GM23338 (cell line): ENCODE results near the gene PIGU. TPM values are rescaled to one million over a fixed set of nuclear protein-coding genes. Genes with fewer than 3 reads are reported as not detected.

Source experiments
- CREB1 ChIP-seq: fragments of 250-450 bp; sonication (Bioruptor Pico); IDR thresholded peaks from 2 replicates; pipeline ENCODE4 v1.5.0; 2020; ENCODE audit warnings: low read depth, mild to moderate bottlenecking, moderate library complexity
- JUNB ChIP-seq: IDR thresholded peaks from one replicate; pipeline ENCODE4 v1.6.1; 2016; ENCODE audit warnings: antibody characterized with exemption; ENCODE audit not compliant: unreplicated experiment
- POLR2AphosphoS5 ChIP-seq: IDR thresholded peaks from 2 replicates; pipeline ENCODE4 v1.6.1; 2016; ENCODE audit warnings: antibody characterized with exemption, low read depth
- REST ChIP-seq: IDR thresholded peaks from one replicate; pipeline ENCODE4 v1.6.1; 2018; ENCODE audit warnings: antibody characterized with exemption; ENCODE audit not compliant: unreplicated experiment
- STAT1 ChIP-seq: IDR thresholded peaks from one replicate; pipeline ENCODE4 v1.6.1; 2016; ENCODE audit warnings: antibody characterized with exemption; ENCODE audit not compliant: unreplicated experiment
- ZNF114 ChIP-seq: fragments of 250-450 bp; sonication (Bioruptor Pico); IDR thresholded peaks from 2 replicates; pipeline ENCODE4 v1.5.0; 2020; ENCODE audit warnings: mild to moderate bottlenecking, moderate library complexity
- polyA plus RNA-seq: library from polyadenylated mRNA; unstranded; fragments of >200 nt; fragmentation: Nextera tagmentation; extraction: Ambion mirVana; gene quantifications from 2 replicates; pipeline ENCODE4 v1.2.1, GENCODE V29; 2016
- total RNA-seq: library from RNA; depleted of rRNA; stranded (reverse); fragments of >200 nt; shearing (Covaris generic); gene quantifications from 2 replicates; pipeline ENCODE4 v1.2.3, GENCODE V29; 2014
- TF ChIP-seq, protein P1 (sequence below): fragments of 250-450 bp; sonication (Bioruptor Pico); IDR thresholded peaks from 2 replicates; pipeline ENCODE4 v1.5.0; 2020; ENCODE audit warnings: mild to moderate bottlenecking, moderate library complexity
- TF ChIP-seq, protein P2 (sequence below): IDR thresholded peaks from 2 replicates; pipeline ENCODE4 v1.6.1; 2016; ENCODE audit warnings: antibody characterized with exemption

Gene PIGU
- total and polyA plus RNA-seq, 2 experiments from 2014 or later, result 24.3 to 28.9 TPM

DNA sequence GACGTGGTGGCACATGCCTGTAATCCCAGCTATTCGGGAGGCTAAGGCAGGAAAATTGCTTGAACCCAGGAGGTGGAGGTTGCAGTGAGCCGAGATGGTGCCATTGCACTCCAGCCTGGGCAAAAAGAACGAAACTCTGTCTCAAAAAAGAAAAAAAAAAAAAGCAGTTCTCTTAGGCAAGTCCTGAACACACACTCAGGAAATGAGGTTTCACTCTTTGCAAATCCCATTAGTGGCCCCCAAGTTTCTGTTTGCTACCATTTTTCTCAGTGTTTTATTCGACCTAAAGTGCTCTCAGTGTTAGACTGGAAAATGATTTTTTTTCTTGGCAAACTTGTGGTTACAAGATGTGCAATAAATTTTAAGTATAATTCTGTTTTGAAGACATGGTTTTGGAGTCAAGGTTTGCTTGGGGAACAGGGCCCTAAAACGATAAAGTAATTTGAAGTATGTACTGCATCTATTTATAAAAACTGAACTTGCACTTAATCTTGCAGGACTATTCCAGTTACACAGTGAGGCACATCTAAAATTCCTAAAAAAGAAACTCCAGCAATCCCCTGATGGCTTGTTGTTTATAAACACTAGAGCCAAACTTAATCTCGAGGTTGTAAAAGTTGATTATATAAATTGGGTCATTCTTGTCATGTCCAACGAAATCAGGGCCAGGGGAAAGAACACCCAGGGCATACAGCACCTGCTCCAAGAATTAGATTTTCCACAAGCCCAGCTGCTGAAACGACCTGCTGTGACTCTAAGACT lies 75.8 kb downstream of the PIGU start (continued):
- TF ChIP-seq, protein P1, sequence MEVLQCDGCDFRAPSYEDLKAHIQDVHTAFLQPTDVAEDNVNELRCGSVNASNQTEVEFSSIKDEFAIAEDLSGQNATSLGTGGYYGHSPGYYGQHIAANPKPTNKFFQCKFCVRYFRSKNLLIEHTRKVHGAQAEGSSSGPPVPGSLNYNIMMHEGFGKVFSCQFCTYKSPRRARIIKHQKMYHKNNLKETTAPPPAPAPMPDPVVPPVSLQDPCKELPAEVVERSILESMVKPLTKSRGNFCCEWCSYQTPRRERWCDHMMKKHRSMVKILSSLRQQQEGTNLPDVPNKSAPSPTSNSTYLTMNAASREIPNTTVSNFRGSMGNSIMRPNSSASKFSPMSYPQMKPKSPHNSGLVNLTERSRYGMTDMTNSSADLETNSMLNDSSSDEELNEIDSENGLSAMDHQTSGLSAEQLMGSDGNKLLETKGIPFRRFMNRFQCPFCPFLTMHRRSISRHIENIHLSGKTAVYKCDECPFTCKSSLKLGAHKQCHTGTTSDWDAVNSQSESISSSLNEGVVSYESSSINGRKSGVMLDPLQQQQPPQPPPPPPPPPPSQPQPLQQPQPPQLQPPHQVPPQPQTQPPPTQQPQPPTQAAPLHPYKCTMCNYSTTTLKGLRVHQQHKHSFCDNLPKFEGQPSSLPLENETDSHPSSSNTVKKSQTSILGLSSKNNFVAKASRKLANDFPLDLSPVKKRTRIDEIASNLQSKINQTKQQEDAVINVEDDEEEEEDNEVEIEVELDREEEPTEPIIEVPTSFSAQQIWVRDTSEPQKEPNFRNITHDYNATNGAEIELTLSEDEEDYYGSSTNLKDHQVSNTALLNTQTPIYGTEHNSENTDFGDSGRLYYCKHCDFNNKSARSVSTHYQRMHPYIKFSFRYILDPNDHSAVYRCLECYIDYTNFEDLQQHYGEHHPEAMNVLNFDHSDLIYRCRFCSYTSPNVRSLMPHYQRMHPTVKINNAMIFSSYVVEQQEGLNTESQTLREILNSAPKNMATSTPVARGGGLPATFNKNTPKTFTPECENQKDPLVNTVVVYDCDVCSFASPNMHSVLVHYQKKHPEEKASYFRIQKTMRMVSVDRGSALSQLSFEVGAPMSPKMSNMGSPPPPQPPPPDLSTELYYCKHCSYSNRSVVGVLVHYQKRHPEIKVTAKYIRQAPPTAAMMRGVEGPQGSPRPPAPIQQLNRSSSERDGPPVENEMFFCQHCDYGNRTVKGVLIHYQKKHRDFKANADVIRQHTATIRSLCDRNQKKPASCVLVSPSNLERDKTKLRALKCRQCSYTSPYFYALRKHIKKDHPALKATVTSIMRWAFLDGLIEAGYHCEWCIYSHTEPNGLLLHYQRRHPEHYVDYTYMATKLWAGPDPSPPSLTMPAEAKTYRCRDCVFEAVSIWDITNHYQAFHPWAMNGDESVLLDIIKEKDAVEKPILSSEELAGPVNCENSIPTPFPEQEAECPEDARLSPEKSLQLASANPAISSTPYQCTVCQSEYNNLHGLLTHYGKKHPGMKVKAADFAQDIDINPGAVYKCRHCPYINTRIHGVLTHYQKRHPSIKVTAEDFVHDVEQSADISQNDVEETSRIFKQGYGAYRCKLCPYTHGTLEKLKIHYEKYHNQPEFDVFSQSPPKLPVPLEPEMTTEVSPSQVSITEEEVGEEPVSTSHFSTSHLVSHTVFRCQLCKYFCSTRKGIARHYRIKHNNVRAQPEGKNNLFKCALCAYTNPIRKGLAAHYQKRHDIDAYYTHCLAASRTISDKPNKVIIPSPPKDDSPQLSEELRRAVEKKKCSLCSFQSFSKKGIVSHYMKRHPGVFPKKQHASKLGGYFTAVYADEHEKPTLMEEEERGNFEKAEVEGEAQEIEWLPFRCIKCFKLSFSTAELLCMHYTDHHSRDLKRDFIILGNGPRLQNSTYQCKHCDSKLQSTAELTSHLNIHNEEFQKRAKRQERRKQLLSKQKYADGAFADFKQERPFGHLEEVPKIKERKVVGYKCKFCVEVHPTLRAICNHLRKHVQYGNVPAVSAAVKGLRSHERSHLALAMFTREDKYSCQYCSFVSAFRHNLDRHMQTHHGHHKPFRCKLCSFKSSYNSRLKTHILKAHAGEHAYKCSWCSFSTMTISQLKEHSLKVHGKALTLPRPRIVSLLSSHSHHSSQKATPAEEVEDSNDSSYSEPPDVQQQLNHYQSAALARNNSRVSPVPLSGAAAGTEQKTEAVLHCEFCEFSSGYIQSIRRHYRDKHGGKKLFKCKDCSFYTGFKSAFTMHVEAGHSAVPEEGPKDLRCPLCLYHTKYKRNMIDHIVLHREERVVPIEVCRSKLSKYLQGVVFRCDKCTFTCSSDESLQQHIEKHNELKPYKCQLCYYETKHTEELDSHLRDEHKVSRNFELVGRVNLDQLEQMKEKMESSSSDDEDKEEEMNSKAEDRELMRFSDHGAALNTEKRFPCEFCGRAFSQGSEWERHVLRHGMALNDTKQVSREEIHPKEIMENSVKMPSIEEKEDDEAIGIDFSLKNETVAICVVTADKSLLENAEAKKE, result no peak
- TF ChIP-seq, protein P2, sequence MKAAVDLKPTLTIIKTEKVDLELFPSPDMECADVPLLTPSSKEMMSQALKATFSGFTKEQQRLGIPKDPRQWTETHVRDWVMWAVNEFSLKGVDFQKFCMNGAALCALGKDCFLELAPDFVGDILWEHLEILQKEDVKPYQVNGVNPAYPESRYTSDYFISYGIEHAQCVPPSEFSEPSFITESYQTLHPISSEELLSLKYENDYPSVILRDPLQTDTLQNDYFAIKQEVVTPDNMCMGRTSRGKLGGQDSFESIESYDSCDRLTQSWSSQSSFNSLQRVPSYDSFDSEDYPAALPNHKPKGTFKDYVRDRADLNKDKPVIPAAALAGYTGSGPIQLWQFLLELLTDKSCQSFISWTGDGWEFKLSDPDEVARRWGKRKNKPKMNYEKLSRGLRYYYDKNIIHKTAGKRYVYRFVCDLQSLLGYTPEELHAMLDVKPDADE, result no peak
- TF ChIP-seq JUNB (no peak), ZNF114 (no peak), CREB1 (CRISPR knock-in tag) (no peak), STAT1 (no peak), REST (no peak), POLR2AphosphoS5 (no peak)
